Measurements from ENCODE around the gene KISS1. TPM values are rescaled to one million over a fixed set of nuclear protein-coding genes. Genes with fewer than 3 reads are reported as not detected.

The KISS1 gene
- total RNA-seq, 1 donor from 2014 or later, result not detected

GRCh38 chr1:204232526-204232925 is 36.2 kb upstream of the KISS1 start:
- Histone ChIP-seq H3K27me3 (no peaks in the 10 kb centered on the region), H3K36me3 (no peaks in the 10 kb centered on the region), H3K4me1 (no peaks in the 10 kb centered on the region), H3K9me3 (no peaks in the 10 kb centered on the region), H3K4me3 (no peak overlapping the region), H3K27ac (no peak overlapping the region)
- TF ChIP-seq, protein P1, sequence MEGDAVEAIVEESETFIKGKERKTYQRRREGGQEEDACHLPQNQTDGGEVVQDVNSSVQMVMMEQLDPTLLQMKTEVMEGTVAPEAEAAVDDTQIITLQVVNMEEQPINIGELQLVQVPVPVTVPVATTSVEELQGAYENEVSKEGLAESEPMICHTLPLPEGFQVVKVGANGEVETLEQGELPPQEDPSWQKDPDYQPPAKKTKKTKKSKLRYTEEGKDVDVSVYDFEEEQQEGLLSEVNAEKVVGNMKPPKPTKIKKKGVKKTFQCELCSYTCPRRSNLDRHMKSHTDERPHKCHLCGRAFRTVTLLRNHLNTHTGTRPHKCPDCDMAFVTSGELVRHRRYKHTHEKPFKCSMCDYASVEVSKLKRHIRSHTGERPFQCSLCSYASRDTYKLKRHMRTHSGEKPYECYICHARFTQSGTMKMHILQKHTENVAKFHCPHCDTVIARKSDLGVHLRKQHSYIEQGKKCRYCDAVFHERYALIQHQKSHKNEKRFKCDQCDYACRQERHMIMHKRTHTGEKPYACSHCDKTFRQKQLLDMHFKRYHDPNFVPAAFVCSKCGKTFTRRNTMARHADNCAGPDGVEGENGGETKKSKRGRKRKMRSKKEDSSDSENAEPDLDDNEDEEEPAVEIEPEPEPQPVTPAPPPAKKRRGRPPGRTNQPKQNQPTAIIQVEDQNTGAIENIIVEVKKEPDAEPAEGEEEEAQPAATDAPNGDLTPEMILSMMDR (IDR thresholded peaks at IDR 0.05), result no peak
- intact Hi-C loops (cut with DNase I), result no loop called here
- DNase-seq (ENCODE audit: low spot score in 2 of 2), result no peak

GRCh38 chr1:204230211-204230610 is 33.9 kb upstream of the KISS1 start:
- intact Hi-C loops (cut with DNase I), result no loop called here
- Histone ChIP-seq H3K27me3 (no peaks in the 10 kb centered on the region), H3K4me3 (no peak overlapping the region), H3K27ac (no peak overlapping the region), H3K36me3 (no peaks in the 10 kb centered on the region), H3K9me3 (no peaks in the 10 kb centered on the region), H3K4me1 (no peaks in the 10 kb centered on the region)
- DNase-seq (ENCODE audit: low spot score in 2 of 2), result no peak
- TF ChIP-seq, protein P1 (IDR thresholded peaks at IDR 0.05), result no peak

- Histone ChIP-seq H3K4me1 (no peaks in the 10 kb centered on the region), H3K9me3 (no peaks in the 10 kb centered on the region), H3K36me3 (no peaks in the 10 kb centered on the region), H3K27ac (no peak overlapping the region), H3K4me3 (no peak overlapping the region), H3K27me3 (no peaks in the 10 kb centered on the region)
- TF ChIP-seq, protein P1 (IDR thresholded peaks at IDR 0.05), result no peak
- intact Hi-C loops (cut with DNase I), result no loop called here
- DNase-seq (ENCODE audit: low spot score in 2 of 2), result no peak
These were observed 32.6 kb upstream of the KISS1 start for GRCh38 chr1:204228896-204229295.

DNA sequence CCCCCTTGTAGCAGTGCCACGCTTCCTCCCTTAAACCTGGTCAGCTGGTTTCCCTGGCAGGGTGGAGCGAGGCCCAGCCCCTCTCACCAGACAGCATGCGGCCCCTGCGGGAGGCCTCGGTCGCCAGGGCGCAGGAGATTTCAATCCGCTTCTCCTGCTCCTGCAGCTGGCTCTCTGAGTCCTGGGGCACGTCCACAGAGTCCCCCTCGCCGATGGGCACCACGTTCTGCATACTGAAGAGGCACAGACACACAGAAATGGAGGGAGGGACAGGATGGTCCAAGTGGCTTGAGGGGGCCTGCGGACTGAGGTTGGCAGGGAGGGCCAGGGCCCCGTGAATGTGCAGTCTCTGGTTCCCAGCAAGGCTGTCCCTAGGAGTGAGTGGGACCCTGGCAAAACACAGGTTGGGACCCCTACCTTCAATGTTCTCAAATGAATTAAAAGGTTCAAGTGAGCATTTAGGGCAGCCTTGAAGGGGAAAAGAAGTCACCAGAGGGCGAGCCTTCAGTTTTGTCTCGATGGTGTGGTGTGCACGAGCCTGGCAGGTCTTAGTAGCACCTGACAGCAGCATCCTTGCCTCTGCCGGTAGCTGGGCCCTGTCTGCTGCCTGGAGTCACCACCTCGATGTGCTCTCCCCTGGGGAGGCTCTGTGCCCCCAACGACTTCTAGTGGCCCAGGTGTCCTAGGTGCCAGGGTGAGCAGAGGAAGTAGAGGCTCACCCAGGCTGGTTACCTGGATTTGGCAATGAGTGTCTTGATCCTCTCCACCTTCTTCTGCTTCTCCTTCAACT is 31.9 kb upstream of the KISS1 start:
- no peaks in the 10 kb centered on the region for H3K27me3 ChIP-seq
- TF ChIP-seq, protein P1 (IDR thresholded peaks at IDR 0.05), result no peak
- no peak overlapping the region for H3K4me3 ChIP-seq
- no peak for DNase-seq (ENCODE audit: low spot score in 2 of 2)
- H3K9me3 ChIP-seq, result no peaks in the 10 kb centered on the region
- no peaks in the 10 kb centered on the region for H3K4me1 ChIP-seq
- no peak overlapping the region for H3K27ac ChIP-seq
- intact Hi-C loops (cut with DNase I), result no loop called here
- no peaks in the 10 kb centered on the region for H3K36me3 ChIP-seq

DNA sequence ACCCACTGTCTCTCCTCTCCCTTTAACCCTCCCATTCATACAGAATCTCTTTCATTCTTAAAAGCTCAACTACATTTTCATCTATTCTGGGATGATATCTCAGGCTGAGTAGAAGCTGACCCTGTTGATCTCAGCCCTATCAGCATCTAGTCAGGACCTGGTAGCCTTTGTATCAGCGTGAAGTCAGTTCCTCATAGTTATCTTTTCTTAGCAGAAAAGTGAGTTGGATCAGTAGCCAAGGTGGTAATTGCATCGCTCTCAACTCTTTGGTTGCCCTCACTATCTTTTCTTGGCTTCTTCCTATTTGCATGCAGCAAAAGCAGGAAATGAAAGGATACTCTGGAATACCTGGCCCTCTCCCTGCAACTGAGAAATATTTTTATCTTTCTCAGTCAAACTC is 31.1 kb upstream of the KISS1 start:
- Histone ChIP-seq H3K27me3 (no peaks in the 10 kb centered on the region), H3K27ac (no peak overlapping the region), H3K4me1 (no peaks in the 10 kb centered on the region), H3K4me3 (no peak overlapping the region), H3K36me3 (no peaks in the 10 kb centered on the region), H3K9me3 (no peaks in the 10 kb centered on the region)
- TF ChIP-seq, protein P1 (IDR thresholded peaks at IDR 0.05), result no peak
- intact Hi-C loops (cut with DNase I), result no loop called here
- no peak for DNase-seq (ENCODE audit: low spot score in 2 of 2)
